Stomach (tissue), 4 donors: Measurements from ENCODE around the gene CELF5.

Experiments used
- EP300 ChIP-seq: sonication (generic); formaldehyde crosslinking; IDR thresholded peaks from one replicate; pipeline ENCODE4 v1.6.1; 2017; ENCODE audit warnings: antibody characterized with exemption
- POLR2A ChIP-seq, 4 donors: fragments of 450-650 bp; IDR thresholded peaks; one replicate each; pipeline ENCODE4 v1.6.1; 2016; ENCODE audit warnings: antibody characterized with exemption in 4 of 4, control low read depth in 2 of 4, mild to moderate bottlenecking in 1 of 4, moderate library complexity in 1 of 4
- TF ChIP-seq, protein P1 (sequence below), 7 experiments: fragments of 450-650 bp in 4 of 7; fragments of 200-600 bp in 3 of 7; sonication (generic) in 3 of 7; IDR thresholded peaks; one replicate each; pipeline ENCODE4 v1.5.1; 2016 to 2019; ENCODE audit warnings: antibody characterized with exemption in 7 of 7, control low read depth in 2 of 7, mild to moderate bottlenecking in 1 of 7

DNA sequence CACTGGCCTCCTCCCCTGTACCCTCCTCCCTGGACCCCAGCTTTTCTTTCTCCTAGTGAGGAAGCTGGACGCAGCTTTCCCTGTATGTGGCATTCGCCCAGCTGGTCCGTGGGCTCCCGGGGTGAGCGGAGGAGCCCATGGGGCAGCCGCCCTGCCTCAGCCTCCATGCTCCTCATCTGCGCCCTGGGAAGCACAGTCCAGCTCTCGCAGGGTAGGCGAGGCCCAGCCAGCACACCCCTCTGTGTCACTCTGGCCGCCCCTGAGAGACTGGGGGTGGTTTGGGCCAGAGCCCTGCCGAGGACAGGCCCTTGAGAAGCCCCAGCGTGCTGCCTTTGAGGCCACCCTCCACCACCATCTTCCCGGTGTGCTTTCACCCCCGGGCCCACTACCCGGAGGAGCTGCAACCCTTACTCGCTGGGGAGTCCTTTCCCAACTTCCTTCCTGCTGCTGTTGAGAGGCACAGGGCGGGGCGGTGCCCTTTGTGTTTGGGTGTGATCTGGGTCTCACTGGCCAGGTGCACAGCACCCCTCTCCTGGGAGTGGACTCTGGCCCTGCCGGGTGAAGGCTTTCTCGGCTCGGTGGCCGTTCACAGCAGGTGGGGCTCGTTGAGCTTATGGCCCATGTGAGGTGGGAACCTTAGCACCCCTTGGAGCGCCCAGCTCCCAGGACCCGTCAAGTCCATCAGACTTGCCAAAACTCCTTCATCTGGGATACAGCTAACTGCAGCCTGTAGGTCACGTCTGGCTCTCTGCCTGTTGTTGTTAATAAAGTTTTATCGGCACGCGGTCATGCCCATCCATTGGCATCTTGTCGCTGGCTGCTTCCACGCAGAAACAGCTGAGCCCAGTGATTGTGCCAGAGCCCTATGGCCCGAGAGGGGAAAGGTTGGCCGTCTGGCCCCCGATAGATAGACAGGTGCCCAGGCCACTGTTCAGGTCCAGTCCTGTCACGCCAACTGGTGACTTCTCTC, 35.5 kb upstream of the CELF5 start:
- TF ChIP-seq POLR2A (IDR thresholded peaks at IDR 0.05): no peak
- TF ChIP-seq EP300: no peak
- TF ChIP-seq, protein P1, sequence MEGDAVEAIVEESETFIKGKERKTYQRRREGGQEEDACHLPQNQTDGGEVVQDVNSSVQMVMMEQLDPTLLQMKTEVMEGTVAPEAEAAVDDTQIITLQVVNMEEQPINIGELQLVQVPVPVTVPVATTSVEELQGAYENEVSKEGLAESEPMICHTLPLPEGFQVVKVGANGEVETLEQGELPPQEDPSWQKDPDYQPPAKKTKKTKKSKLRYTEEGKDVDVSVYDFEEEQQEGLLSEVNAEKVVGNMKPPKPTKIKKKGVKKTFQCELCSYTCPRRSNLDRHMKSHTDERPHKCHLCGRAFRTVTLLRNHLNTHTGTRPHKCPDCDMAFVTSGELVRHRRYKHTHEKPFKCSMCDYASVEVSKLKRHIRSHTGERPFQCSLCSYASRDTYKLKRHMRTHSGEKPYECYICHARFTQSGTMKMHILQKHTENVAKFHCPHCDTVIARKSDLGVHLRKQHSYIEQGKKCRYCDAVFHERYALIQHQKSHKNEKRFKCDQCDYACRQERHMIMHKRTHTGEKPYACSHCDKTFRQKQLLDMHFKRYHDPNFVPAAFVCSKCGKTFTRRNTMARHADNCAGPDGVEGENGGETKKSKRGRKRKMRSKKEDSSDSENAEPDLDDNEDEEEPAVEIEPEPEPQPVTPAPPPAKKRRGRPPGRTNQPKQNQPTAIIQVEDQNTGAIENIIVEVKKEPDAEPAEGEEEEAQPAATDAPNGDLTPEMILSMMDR (IDR thresholded peaks at IDR 0.05): no peak
